GM19438 (cell line): ENCODE data around the gene SPATA9.

Experiments
- ATAC-seq: cut with Tn5 transposase; IDR thresholded peaks from one replicate; pipeline ENCODE4 v1.9.1; 2021; ENCODE audit warnings: low read depth; ENCODE audit not compliant: unreplicated experiment

SPATA9 gene

DNA sequence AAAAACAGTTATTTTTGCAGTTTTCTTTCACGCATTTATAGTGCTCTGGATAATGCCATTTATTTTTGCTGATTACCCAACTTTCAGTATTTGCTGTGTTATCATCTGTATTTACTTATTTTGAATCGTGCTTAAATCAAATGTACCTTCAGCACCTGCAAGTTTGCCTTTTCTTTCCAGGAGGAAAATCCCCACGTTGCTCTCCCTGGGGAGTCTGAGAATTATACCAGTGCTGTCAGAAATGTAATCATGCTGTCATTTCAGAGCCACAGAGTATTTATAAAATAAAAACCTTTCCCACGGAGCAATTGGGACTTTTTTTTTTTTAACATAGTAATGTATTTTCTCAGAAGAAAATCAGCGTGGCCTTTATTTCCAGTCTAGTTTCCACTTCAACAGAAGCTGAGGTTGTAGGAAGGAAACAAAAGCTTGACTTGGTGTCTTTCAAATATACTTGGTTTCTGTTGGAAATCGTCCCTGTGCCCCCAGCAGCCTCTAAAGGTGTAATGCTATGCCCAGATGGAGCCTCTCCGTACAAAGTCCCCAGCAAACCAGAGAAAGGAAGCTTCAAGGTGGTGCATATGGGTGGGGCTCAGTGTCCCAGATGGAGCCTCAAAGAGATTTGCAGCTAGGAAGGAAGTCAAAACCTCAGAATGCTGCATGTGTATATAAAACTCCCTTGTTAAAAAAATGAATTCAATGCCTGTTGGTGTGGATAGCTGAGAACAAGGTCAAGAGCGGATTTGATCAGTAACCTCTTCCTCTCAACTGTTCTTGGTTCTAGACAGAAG is 60.8 kb downstream of the SPATA9 start:
- ATAC-seq, result no peak

DNA sequence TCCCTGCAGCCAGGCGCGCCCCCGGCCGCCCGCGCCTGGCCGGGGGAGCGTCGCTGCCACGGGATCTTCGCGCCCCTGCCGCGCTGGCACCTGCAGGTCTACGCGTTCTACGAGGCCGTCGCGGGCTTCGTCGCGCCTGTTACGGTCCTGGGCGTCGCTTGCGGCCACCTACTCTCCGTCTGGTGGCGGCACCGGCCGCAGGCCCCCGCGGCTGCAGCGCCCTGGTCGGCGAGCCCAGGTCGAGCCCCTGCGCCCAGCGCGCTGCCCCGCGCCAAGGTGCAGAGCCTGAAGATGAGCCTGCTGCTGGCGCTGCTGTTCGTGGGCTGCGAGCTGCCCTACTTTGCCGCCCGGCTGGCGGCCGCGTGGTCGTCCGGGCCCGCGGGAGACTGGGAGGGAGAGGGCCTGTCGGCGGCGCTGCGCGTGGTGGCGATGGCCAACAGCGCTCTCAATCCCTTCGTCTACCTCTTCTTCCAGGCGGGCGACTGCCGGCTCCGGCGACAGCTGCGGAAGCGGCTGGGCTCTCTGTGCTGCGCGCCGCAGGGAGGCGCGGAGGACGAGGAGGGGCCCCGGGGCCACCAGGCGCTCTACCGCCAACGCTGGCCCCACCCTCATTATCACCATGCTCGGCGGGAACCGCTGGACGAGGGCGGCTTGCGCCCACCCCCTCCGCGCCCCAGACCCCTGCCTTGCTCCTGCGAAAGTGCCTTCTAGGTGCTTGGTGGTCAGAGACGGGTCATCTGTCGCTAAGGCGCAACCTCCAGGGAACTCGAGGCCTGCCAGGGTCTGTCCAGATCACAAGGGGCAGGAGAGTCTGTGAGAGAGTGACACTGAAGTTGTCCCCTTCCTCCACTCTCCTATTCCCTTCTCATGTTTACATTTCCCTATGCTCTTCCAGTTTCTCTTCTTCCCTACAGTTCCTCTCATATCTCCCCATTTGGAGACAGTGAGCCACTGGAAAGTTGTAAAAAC is 61.6 kb downstream of the SPATA9 start:
- ATAC-seq, result peak; percentile 55

- ATAC-seq, result peak; percentile 70
Observed at GRCh38 chr5:95620030-95620869, 62.5 kb downstream of the SPATA9 start, which contains the start of gene GPR150. TSS of gene GPR150 (plus strand) at chr5:95620087. CDS start at chr5:95620276, 189 bp downstream.

GRCh38 chr5:95619514-95620029 is 63.2 kb downstream of the SPATA9 start:
- ATAC-seq, result no peak

- ATAC-seq, result no peak
Observed at GRCh38 chr5:95619096-95619495, 63.7 kb downstream of the SPATA9 start.

GRCh38 chr5:95617057-95617456 is 65.7 kb downstream of the SPATA9 start:
- no peak for ATAC-seq

DNA sequence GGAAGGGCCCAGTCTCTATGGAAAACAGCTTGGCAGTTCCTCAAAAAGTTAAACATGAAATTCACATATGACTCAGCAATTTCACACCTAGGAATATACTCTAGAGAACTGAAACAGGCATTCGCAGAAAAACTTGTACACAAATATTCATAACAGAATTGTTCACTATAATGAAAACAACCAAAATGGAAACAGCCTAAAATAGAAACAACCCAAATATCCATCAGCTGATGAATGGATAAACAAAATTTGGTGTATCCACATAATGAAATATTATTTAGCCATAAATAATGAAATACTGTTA is 67.7 kb downstream of the SPATA9 start:
- ATAC-seq, result no peak

DNA sequence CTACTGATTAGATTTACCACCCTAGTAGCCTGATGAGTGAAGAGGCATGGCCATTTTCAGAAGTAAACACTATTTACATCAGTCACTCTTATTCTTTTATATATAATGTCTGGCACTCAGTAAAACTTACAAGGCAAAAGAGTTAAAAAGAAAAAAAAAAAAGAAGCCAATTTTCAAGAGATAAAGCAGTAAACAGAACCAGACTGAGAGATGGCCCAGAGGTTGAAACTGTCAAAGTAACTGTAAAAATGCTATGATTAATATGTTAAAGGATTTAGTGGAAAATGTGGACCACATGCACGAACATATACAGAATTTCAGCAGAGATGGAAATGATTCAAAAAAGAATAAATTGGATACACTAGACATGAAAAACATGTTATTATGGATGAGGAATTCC is 69.3 kb downstream of the SPATA9 start:
- no peak for ATAC-seq

DNA sequence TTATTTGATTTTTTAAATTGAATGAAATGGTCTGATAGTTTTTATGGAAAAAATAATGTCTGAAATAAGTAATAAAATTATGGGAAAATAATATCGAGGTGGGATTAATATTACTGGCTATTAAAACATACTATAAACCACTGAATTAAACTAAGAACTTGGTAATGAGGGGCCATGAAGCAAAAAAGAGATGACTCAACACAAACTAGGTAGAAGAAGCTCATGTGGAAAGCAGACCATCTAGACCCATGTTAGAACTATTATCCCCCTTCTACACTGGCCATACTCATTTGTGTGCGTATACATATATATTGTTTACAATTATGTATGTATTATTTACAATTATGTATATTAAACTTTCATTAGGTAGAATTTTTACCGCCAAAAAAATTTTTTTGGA is 71.4 kb downstream of the SPATA9 start:
- no peak for ATAC-seq

DNA sequence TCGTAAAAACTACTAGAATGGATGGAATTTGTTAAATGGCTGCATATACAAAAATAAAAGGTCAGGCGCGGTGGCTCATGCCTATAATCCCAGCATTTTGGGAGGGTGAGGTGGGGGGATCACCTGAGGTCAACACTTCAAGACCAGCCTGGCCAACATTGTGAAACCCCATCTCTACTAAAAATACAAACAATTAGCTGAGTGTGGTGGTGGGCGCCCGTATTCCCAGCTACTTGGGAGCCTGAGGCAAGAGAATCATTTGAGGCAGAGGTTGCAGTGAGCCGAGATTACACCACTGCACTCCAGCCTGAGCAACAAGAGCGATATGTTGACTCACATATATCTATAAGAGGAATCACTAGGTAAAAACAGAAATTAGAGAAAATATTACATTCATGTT is 72.2 kb downstream of the SPATA9 start:
- no peak for ATAC-seq

- ATAC-seq, result no peak
Observed at GRCh38 chr5:95609711-95610110, 73.1 kb downstream of the SPATA9 start.
